Prostate gland (tissue), 2 donors: Measurements from ENCODE around the gene PACSIN1. TPM values are rescaled to one million over a fixed set of nuclear protein-coding genes. Genes with fewer than 3 reads are reported as not detected.

Experiments used
- DNase-seq: peaks from one replicate; pipeline ENCODE4 v3.0.0-alpha.2; 2019; ENCODE audit warnings: low spot score
- H3K27ac ChIP-seq, 2 donors: fragments of 200-600 bp; sonication (generic); 2 replicates each; pipeline ENCODE4 v1.5.1; 2017 to 2019
- H3K27me3 ChIP-seq: fragments of 200-600 bp; sonication (generic); replicated peaks from 2 replicates; pipeline ENCODE4 v1.5.1; 2019; ENCODE audit not compliant: insufficient read depth
- H3K36me3 ChIP-seq, 2 donors: fragments of 200-600 bp; sonication (generic); 1 replicate in 1 of 2; 2 replicates in 1 of 2; pipeline versions ENCODE4 v1.5.1 to v1.8.1; 2017 to 2019
- H3K4me1 ChIP-seq: fragments of 200-600 bp; sonication (generic); replicated peaks from 2 replicates; pipeline ENCODE4 v1.5.1; 2019
- H3K4me3 ChIP-seq, 2 donors: fragments of 200-600 bp; sonication (generic); 2 replicates each; pipeline ENCODE4 v1.5.1; 2017 to 2019
- H3K9me3 ChIP-seq: fragments of 200-600 bp; sonication (generic); 2 replicates; pipeline ENCODE4 v1.5.1; 2017
- POLR2A ChIP-seq: fragments of 450-650 bp; IDR thresholded peaks from one replicate; pipeline ENCODE4 v1.6.1; 2016; ENCODE audit warnings: antibody characterized with exemption, mild to moderate bottlenecking
- POLR2AphosphoS5 ChIP-seq: sonication (generic); formaldehyde crosslinking; IDR thresholded peaks from one replicate; pipeline ENCODE4 v1.6.1; 2017; ENCODE audit warnings: antibody characterized with exemption
- WGBS: methylation state at CpG from one replicate; pipeline ENCODE4 v1.1.5; 2018; 5-methylcytosine and 5-hydroxymethylcytosine counted together
- intact Hi-C: fragments of 100-400 bp; cut with DNase I; formaldehyde crosslinking; loops from one replicate; pipeline ENCODE4 v1.14.2; 2022
- total RNA-seq, 2 donors: library from RNA; depleted of rRNA; stranded (reverse); fragments of >200 nt; gene quantifications; one replicate each; pipeline ENCODE4 v1.1.0, GENCODE V29; 2016
- TF ChIP-seq, protein P1 (sequence below), 4 experiments: fragments of 200-600 bp in 2 of 4; fragments of 450-650 bp in 2 of 4; sonication (generic) in 2 of 4; IDR thresholded peaks; 1 replicate in 3 of 4; 2 replicates in 1 of 4; pipeline ENCODE4 v1.5.1; 2016 to 2019; ENCODE audit warnings: antibody characterized with exemption in 4 of 4, mild to moderate bottlenecking in 2 of 4, moderate library complexity in 2 of 4

PACSIN1 gene
- total RNA-seq, 2 donors from 2014 or later = 0.32 to 0.57 TPM

DNA sequence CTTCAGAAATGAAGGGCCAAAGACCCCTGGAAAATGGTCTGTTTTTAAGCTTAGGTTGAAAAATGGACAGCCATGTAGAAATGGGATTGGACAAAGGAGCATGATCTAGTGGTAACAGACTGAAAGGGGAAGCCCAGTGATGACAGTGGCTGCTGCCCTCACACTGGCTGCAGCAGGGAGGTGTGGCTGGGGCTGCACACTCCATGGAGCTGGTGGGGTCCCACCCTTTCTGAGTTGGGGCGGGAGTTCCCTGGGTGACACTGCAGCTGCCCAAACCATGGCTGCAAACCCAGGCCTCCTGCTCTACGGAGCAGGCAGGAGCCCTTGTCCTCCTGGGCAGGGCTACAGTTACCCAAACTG is 8.5 kb upstream of the PACSIN1 start:
- no peak overlapping the region for H3K4me3 ChIP-seq
- DNase-seq = no peak
- no peaks in the 10 kb centered on the region for H3K36me3 ChIP-seq
- H3K27me3 ChIP-seq = no peaks in the 10 kb centered on the region
- TF ChIP-seq, protein P1, sequence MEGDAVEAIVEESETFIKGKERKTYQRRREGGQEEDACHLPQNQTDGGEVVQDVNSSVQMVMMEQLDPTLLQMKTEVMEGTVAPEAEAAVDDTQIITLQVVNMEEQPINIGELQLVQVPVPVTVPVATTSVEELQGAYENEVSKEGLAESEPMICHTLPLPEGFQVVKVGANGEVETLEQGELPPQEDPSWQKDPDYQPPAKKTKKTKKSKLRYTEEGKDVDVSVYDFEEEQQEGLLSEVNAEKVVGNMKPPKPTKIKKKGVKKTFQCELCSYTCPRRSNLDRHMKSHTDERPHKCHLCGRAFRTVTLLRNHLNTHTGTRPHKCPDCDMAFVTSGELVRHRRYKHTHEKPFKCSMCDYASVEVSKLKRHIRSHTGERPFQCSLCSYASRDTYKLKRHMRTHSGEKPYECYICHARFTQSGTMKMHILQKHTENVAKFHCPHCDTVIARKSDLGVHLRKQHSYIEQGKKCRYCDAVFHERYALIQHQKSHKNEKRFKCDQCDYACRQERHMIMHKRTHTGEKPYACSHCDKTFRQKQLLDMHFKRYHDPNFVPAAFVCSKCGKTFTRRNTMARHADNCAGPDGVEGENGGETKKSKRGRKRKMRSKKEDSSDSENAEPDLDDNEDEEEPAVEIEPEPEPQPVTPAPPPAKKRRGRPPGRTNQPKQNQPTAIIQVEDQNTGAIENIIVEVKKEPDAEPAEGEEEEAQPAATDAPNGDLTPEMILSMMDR (IDR thresholded peaks at IDR 0.05) = no peak
- no peak for TF ChIP-seq POLR2A
- TF ChIP-seq POLR2AphosphoS5 = no peak
- no CpG with 5 or more reads among the region's 2 CpGs for WGBS
- intact Hi-C loops = no loop called here
- H3K27ac ChIP-seq = no peak overlapping the region
- H3K4me1 ChIP-seq = peaks cover 4% of the 10 kb centered on the region
- no peaks in the 10 kb centered on the region for H3K9me3 ChIP-seq

DNA sequence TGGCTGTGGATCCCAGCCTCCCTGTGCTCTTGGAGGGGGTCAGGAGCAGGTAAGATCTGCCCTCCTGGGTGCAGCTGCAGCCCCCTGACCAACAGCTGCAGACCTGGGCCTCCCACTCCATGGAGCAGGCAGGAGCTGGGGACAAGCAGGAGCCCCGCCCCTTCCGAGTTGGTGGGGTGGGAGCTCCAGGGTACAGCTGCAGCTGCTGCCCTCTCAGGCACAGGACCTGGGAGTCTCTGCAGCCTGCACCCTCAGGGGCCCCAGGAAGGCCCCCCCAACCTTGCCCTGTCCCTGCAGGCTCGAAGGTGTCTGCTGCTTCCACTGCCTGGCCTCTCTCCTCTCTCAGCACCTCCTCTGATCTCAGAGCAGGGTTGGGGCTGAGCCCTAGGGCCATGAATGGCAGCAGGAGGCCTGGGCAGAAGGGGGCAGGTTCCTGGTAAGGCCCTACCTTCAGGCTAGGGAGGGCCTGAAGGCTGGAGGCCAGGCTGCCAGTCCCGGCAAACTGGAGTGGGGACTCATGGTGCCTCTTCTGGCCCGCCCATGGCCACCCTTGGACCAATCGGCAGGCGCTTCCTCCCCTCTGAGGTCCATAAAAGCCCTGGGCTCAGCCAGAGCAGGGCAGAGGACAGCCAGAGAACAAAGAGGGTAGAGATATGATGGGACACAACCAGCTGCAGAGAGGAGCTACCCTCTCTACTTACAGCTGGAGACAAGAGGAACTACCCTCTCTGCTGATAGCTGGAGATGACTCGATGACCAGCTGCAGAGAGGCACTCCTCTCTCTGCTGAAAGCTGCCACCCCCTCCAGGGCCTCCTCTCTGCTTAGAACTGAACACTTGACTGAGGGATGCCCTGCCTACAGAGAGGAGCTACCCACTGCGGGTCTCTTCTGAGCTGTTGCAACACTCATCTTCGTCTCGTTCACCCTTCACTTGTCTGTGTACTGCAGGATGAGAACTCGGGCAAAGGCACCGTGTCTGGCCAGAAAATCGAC is 7.8 kb upstream of the PACSIN1 start:
- no peak overlapping the region for H3K4me3 ChIP-seq
- TF ChIP-seq POLR2AphosphoS5 = no peak
- peaks cover 4% of the 10 kb centered on the region for H3K4me1 ChIP-seq
- no peaks in the 10 kb centered on the region for H3K9me3 ChIP-seq
- H3K27me3 ChIP-seq = no peaks in the 10 kb centered on the region
- DNase-seq = no peak
- intact Hi-C loops = no loop called here
- no peaks in the 10 kb centered on the region for H3K36me3 ChIP-seq
- no peak overlapping the region for H3K27ac ChIP-seq
- WGBS = 86% methylated on average over 14 of the region's 14 CpGs

DNA sequence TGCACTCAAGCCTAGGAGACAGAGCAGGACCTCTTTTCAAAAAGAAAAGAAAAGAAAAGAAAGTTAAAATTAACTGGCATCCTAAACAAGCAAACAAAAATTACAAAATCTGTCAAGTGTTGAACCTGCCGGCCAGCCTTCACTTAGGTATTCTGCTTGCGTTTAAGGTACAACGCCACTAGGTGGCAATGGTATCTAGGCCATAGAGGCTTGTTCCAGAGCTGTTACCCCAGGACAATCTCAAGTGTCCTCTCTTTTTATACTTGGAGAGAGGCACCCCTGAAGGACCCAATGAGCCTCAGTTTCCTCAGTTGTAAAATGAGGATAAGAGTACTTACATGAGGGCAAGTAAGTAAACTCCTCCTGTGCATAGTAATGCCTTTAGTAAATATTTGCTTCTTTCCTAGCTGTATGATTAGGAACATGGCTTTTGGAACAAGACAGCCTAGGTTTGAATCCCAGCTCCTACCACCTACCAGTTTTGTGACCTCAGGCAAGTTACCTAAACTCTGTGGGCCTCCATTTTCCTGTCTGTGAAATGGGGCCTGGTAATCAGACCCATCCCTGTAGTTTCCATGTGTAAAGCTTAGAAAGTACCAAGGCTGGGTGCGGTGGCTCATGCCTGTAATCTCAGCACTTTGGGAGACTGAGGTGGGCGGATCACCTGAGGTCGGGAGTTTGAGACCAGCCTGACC is 5.8 kb upstream of the PACSIN1 start:
- WGBS = 70% methylated on average over 6 of the region's 6 CpGs
- intact Hi-C loops = no loop called here

DNA sequence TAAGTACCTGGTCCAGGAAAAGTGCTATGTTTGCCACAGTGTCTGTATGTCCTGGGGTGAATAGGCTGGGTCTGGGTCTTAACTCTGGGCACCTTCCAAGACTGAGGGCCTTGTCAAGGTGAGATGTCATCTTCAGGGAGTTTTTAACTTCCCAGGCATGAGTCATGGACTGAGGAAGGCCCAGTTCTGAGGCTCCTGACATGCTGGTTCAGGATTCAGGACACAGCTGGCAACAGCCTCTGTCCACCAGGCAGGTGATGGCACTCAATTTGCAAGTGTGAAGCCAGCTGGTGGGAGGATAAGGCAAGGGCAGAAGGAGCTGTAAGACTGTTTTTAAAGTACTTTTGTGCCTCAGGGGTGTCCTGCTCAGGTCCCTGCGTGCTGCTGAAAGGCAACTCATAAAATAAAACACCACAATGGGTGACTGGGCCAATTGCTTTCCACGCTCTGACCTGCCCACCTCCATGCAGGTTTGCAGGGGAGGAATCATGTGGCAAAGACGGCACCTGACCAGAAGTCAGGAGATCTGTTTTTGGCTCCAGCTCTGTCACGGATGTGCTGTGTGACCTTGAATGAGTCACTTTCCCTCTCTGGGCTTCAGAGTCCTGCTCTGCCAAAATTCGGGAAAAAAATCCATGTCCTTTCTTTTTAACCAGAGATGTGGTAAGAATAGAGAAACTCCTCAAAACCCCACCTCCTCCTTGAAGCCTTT is 4.9 kb upstream of the PACSIN1 start:
- H3K9me3 ChIP-seq = no peaks in the 10 kb centered on the region
- 86% methylated on average over 5 of the region's 5 CpGs for WGBS
- no peaks in the 10 kb centered on the region for H3K36me3 ChIP-seq
- TF ChIP-seq POLR2A = no peak
- no peak for TF ChIP-seq POLR2AphosphoS5
- TF ChIP-seq, protein P1 (IDR thresholded peaks at IDR 0.05) = no peak
- peaks cover 4% of the 10 kb centered on the region for H3K4me1 ChIP-seq
- intact Hi-C loops = no loop called here
- no peaks in the 10 kb centered on the region for H3K27me3 ChIP-seq
- no peak overlapping the region for H3K27ac ChIP-seq
- no peak overlapping the region for H3K4me3 ChIP-seq
- DNase-seq = no peak

More for the DNA sequence above, 5.8 kb upstream of the PACSIN1 start:
- Histone ChIP-seq H3K36me3 (no peaks in the 10 kb centered on the region), H3K27ac (no peak overlapping the region), H3K4me3 (no peak overlapping the region), H3K9me3 (no peaks in the 10 kb centered on the region), H3K4me1 (peaks cover 4% of the 10 kb centered on the region), H3K27me3 (no peaks in the 10 kb centered on the region)
- DNase-seq = peak; percentile 44
- TF ChIP-seq, protein P1 (IDR thresholded peaks at IDR 0.05) = peak; percentile 27 to 59 (median 51)
- TF ChIP-seq POLR2AphosphoS5 = no peak

DNA sequence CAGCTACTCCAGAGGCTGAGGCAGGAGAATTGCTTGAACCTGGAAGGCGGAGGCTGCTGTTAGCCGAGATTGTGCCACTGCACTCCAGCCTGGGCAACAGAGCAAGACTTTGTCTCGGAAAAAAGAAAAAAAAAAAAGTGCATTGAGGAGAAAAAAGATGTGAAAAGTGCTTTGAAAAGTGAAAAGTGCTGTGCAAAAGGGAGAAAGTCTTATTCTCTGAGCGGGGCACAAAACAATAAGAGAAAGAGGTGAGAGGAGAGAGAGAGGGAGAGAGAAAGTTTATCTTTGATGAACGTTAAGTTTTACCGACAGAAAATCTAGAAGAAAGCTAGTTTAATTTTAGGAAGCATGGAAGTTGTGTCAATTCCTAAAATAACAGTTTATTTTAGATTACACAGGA is 3.9 kb upstream of the PACSIN1 start:
- H3K27ac ChIP-seq = no peak overlapping the region
- TF ChIP-seq POLR2A = no peak
- no peak for TF ChIP-seq POLR2AphosphoS5
- TF ChIP-seq, protein P1 (IDR thresholded peaks at IDR 0.05) = no peak
- intact Hi-C loops = no loop called here
- 72% methylated on average over 6 of the region's 6 CpGs for WGBS
- no peaks in the 10 kb centered on the region for H3K9me3 ChIP-seq
- no peak overlapping the region for H3K4me3 ChIP-seq
- H3K27me3 ChIP-seq = no peaks in the 10 kb centered on the region
- peaks cover 4% of the 10 kb centered on the region for H3K4me1 ChIP-seq
- H3K36me3 ChIP-seq = no peaks in the 10 kb centered on the region
- DNase-seq = no peak
